HepG2 (cell line): ENCODE data around the gene ZNF226. TPM values are rescaled to one million over a fixed set of nuclear protein-coding genes. Genes with fewer than 3 reads are reported as not detected.
A peak's percentile ranks its signal among the peaks of the same experiment; 100 is the strongest.

Experiments used
- BCL6 ChIP-seq: IDR thresholded peaks from 2 replicates; pipeline ENCODE4 v1.6.1; 2016; ENCODE audit warnings: missing genetic modification reagents, missing compliant biosample characterization
- ELF1 ChIP-seq: sonication (generic); formaldehyde crosslinking; IDR thresholded peaks from 2 replicates; pipeline ENCODE4 v1.4.0; 2020; ENCODE audit warnings: missing genetic modification reagents
- GZF1 ChIP-seq: sonication (generic); formaldehyde crosslinking; IDR thresholded peaks from 2 replicates; pipeline ENCODE4 v1.5.1; 2020; ENCODE audit warnings: mild to moderate bottlenecking, missing genetic modification reagents
- HOXA3 ChIP-seq: sonication (generic); formaldehyde crosslinking; IDR thresholded peaks from 2 replicates; pipeline ENCODE4 v1.5.0; 2020; ENCODE audit warnings: missing genetic modification reagents
- HOXA5 ChIP-seq: sonication (generic); formaldehyde crosslinking; IDR thresholded peaks from 2 replicates; pipeline ENCODE4 v1.4.0; 2020; ENCODE audit warnings: missing genetic modification reagents
- KLF13 ChIP-seq: sonication (generic); formaldehyde crosslinking; IDR thresholded peaks from 2 replicates; pipeline ENCODE4 v1.4.0; 2020; ENCODE audit warnings: mild to moderate bottlenecking, missing genetic modification reagents
- MYC ChIP-seq: sonication (generic); formaldehyde crosslinking; IDR thresholded peaks from 2 replicates; pipeline ENCODE4 v1.9.0; 2021; ENCODE audit warnings: missing genetic modification reagents, borderline replicate concordance
- PAF1 ChIP-seq: IDR thresholded peaks from 2 replicates; pipeline ENCODE4 v1.6.1; 2016; ENCODE audit warnings: missing genetic modification reagents, missing compliant biosample characterization
- PITX1 ChIP-seq: sonication (generic); formaldehyde crosslinking; IDR thresholded peaks from 2 replicates; pipeline ENCODE4 v1.5.1; 2020; ENCODE audit warnings: mild to moderate bottlenecking, missing genetic modification reagents
- RBFOX2 ChIP-seq: fragments of 200-400 bp; formaldehyde crosslinking; IDR thresholded peaks from 2 replicates; pipeline ENCODE4 v1.6.1; 2017; ENCODE audit warnings: low read depth, mild to moderate bottlenecking, low read length
- TAF1 ChIP-seq: sonication (generic); formaldehyde crosslinking; IDR thresholded peaks from 2 replicates; pipeline ENCODE4 v1.4.0; 2020; ENCODE audit warnings: missing genetic modification reagents
- TBX2 ChIP-seq: sonication (generic); formaldehyde crosslinking; IDR thresholded peaks from 2 replicates; pipeline ENCODE4 v1.5.0; 2020; ENCODE audit warnings: missing genetic modification reagents, mild to moderate bottlenecking, borderline replicate concordance
- polyA plus RNA-seq, 8 experiments: library from polyadenylated mRNA; depleted of rRNA in 3 of 8; stranded (reverse) in 7 of 8; unstranded in 1 of 8; fragments of >200 nt; fragmentation: Illumina TruSeq in 4 of 8; extraction: Trizol in 4 of 8; gene quantifications; 2 replicates each; pipeline versions ENCODE4 v1.2.1 to v1.2.3, GENCODE V29; 2011 to 2016; ENCODE audit warnings: low read depth in 4 of 8, missing spikeins in 1 of 8, mixed read lengths in 1 of 8; ENCODE audit not compliant: insufficient read depth in 1 of 8
- total RNA-seq, 5 experiments: library from RNA; depleted of rRNA; stranded (reverse); fragments of >200 nt; fragmentation: Illumina TruSeq; extraction: Trizol; gene quantifications; 2 replicates each; pipeline ENCODE4 v1.2.3, GENCODE V29; 2016; ENCODE audit warnings: low read depth in 1 of 5
- TF ChIP-seq, protein P1 (sequence below): sonication (generic); formaldehyde crosslinking; IDR thresholded peaks from 2 replicates; pipeline ENCODE4 v1.5.1; 2020; ENCODE audit warnings: mild to moderate bottlenecking, missing genetic modification reagents, borderline replicate concordance
- TF ChIP-seq, protein P2 (sequence below): sonication (generic); formaldehyde crosslinking; IDR thresholded peaks from 2 replicates; pipeline ENCODE4 v1.4.0; 2020; ENCODE audit warnings: missing genetic modification reagents
- TF ChIP-seq, protein P3 (sequence below): IDR thresholded peaks from 2 replicates; pipeline ENCODE4 v1.6.1; 2016; ENCODE audit warnings: mild to moderate bottlenecking, missing biosample characterization, missing genetic modification reagents
- TF ChIP-seq, protein P4 (sequence below): IDR thresholded peaks from 2 replicates; pipeline ENCODE4 v1.6.1; 2012; ENCODE audit warnings: low read depth, low read length, improper control_type of control experiment
- TF ChIP-seq, protein P5 (sequence below): sonication (generic); formaldehyde crosslinking; IDR thresholded peaks from 2 replicates; pipeline ENCODE4; 2020; ENCODE audit warnings: missing genetic modification reagents, mild to moderate bottlenecking, borderline replicate concordance

Gene ZNF226
- total and polyA plus RNA-seq, 2 of the 13 experiments (the other 11 are each of a cell fraction or from before 2014, with no cell fraction given), result 8.3 to 16.0 TPM

DNA sequence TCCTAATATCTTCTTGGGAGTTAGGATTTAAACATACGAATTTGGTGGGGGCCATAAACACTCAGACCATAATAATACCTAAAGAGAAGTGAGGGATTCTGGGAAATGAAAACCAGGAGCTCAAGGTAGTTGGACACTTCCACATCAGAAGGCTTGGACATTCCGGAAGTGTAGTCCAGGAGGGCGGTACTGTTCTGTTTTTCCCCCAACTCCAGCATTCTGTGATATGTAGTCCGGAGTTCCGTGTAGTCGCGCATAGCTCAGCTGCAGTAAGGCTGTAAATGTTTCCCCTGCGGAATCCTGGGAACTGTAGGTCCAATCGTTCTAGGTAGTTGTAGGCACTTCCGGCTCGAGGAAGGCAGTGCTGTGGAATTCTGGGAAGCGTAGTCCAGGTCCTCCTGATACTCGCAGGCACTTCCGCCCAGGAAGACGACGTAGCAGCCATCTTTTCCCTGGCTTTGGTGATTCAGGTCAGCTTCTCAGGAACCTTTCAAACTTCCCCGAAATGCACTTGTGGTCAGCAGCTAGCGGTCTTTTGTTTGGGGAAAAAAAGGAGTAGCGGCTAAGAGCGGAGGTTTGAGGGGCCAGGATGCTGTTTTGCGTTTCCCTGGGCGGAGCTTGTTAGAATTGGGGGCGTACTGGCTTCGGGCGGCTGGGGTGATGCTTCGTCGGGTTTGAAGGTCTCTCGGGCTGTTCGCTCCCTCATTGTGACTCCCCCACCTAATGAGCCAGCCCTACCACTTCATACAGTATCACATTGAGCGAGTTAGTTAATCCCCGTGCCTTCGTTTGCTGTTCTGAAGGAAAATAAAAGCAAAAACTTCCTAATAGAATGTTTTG is at the start of gene ZNF226 (continued):
- TF ChIP-seq, protein P1, sequence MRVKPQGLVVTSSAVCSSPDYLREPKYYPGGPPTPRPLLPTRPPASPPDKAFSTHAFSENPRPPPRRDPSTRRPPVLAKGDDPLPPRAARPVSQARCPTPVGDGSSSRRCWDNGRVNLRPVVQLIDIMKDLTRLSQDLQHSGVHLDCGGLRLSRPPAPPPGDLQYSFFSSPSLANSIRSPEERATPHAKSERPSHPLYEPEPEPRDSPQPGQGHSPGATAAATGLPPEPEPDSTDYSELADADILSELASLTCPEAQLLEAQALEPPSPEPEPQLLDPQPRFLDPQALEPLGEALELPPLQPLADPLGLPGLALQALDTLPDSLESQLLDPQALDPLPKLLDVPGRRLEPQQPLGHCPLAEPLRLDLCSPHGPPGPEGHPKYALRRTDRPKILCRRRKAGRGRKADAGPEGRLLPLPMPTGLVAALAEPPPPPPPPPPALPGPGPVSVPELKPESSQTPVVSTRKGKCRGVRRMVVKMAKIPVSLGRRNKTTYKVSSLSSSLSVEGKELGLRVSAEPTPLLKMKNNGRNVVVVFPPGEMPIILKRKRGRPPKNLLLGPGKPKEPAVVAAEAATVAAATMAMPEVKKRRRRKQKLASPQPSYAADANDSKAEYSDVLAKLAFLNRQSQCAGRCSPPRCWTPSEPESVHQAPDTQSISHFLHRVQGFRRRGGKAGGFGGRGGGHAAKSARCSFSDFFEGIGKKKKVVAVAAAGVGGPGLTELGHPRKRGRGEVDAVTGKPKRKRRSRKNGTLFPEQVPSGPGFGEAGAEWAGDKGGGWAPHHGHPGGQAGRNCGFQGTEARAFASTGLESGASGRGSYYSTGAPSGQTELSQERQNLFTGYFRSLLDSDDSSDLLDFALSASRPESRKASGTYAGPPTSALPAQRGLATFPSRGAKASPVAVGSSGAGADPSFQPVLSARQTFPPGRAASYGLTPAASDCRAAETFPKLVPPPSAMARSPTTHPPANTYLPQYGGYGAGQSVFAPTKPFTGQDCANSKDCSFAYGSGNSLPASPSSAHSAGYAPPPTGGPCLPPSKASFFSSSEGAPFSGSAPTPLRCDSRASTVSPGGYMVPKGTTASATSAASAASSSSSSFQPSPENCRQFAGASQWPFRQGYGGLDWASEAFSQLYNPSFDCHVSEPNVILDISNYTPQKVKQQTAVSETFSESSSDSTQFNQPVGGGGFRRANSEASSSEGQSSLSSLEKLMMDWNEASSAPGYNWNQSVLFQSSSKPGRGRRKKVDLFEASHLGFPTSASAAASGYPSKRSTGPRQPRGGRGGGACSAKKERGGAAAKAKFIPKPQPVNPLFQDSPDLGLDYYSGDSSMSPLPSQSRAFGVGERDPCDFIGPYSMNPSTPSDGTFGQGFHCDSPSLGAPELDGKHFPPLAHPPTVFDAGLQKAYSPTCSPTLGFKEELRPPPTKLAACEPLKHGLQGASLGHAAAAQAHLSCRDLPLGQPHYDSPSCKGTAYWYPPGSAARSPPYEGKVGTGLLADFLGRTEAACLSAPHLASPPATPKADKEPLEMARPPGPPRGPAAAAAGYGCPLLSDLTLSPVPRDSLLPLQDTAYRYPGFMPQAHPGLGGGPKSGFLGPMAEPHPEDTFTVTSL (CRISPR knock-in tag), result no peak
- TF ChIP-seq PAF1 (CRISPR knock-in tag), result no peak
- no peak for TF ChIP-seq PITX1 (CRISPR knock-in tag)
- TF ChIP-seq TAF1 (CRISPR knock-in tag), result peak; percentile 46
- TF ChIP-seq GZF1 (CRISPR knock-in tag), result no peak
- TF ChIP-seq, protein P2, sequence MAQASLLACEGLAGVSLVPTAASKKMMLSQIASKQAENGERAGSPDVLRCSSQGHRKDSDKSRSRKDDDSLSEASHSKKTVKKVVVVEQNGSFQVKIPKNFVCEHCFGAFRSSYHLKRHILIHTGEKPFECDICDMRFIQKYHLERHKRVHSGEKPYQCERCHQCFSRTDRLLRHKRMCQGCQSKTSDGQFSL (CRISPR knock-in tag), result no peak
- TF ChIP-seq, protein P3, sequence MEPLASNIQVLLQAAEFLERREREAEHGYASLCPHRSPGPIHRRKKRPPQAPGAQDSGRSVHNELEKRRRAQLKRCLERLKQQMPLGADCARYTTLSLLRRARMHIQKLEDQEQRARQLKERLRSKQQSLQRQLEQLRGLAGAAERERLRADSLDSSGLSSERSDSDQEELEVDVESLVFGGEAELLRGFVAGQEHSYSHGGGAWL, result no peak
- TF ChIP-seq HOXA3 (CRISPR knock-in tag), result peak; percentile 95
- TF ChIP-seq ELF1, result peak; percentile 99
- TF ChIP-seq, protein P4, sequence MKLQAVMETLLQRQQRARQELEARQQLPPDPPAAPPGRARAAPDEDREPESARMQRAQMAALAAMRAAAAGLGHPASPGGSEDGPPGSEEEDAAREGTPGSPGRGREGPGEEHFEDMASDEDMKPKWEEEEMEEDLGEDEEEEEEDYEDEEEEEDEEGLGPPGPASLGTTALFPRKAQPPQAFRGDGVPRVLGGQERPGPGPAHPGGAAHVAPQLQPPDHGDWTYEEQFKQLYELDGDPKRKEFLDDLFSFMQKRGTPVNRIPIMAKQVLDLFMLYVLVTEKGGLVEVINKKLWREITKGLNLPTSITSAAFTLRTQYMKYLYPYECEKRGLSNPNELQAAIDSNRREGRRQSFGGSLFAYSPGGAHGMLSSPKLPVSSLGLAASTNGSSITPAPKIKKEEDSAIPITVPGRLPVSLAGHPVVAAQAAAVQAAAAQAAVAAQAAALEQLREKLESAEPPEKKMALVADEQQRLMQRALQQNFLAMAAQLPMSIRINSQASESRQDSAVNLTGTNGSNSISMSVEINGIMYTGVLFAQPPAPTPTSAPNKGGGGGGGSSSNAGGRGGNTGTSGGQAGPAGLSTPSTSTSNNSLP, result 0 out of 2 replicates have a peak, but pooled peaks have one; percentile 47
- 0 out of 2 replicates have a peak, but pooled peaks have one; percentile 24 for TF ChIP-seq HOXA5
- peak; percentile 58 for TF ChIP-seq RBFOX2
- no peak for TF ChIP-seq KLF13 (CRISPR knock-in tag)
- TF ChIP-seq, protein P5, sequence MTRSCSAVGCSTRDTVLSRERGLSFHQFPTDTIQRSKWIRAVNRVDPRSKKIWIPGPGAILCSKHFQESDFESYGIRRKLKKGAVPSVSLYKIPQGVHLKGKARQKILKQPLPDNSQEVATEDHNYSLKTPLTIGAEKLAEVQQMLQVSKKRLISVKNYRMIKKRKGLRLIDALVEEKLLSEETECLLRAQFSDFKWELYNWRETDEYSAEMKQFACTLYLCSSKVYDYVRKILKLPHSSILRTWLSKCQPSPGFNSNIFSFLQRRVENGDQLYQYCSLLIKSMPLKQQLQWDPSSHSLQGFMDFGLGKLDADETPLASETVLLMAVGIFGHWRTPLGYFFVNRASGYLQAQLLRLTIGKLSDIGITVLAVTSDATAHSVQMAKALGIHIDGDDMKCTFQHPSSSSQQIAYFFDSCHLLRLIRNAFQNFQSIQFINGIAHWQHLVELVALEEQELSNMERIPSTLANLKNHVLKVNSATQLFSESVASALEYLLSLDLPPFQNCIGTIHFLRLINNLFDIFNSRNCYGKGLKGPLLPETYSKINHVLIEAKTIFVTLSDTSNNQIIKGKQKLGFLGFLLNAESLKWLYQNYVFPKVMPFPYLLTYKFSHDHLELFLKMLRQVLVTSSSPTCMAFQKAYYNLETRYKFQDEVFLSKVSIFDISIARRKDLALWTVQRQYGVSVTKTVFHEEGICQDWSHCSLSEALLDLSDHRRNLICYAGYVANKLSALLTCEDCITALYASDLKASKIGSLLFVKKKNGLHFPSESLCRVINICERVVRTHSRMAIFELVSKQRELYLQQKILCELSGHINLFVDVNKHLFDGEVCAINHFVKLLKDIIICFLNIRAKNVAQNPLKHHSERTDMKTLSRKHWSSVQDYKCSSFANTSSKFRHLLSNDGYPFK (CRISPR knock-in tag), result peak; percentile 71
- TF ChIP-seq BCL6 (CRISPR knock-in tag), result peak; percentile 39; the same call in 1 of the 2 replicates
- no peak for TF ChIP-seq TBX2 (CRISPR knock-in tag)
- no peak for TF ChIP-seq MYC
